Upper lobe of right lung (tissue), 1 donor: ENCODE measurements around the gene ADGRL1. TPM values are rescaled to one million over a fixed set of nuclear protein-coding genes. Genes with fewer than 3 reads are reported as not detected.
A peak's percentile ranks its signal among the peaks of the same experiment; 100 is the strongest.

ENCODE experiments used
- ATAC-seq: fragments of 200-7000 bp; cut with Tn5 transposase; one replicate; pipeline ENCODE4 v1.9.1; 2020; ENCODE audit warnings: mild to moderate bottlenecking, moderate library complexity
- DNase-seq: peaks from one replicate; pipeline ENCODE4 v3.0.0-alpha.2; 2020
- H3K27ac ChIP-seq: fragments of 200-600 bp; one replicate; pipeline ENCODE4 v1.8.0; 2022
- H3K27me3 ChIP-seq: fragments of 200-600 bp; one replicate; pipeline ENCODE4 v1.8.0; 2022; ENCODE audit warnings: mild to moderate bottlenecking
- H3K36me3 ChIP-seq: fragments of 200-600 bp; one replicate; pipeline ENCODE4 v1.8.0; 2022
- H3K4me1 ChIP-seq: fragments of 200-600 bp; one replicate; pipeline ENCODE4 v1.8.0; 2022
- H3K4me3 ChIP-seq: fragments of 200-600 bp; one replicate; pipeline ENCODE4 v1.8.0; 2022; ENCODE audit warnings: mild to moderate bottlenecking
- H3K9me3 ChIP-seq: fragments of 200-600 bp; one replicate; pipeline ENCODE4 v1.8.0; 2022
- CTCF ChIP-seq: fragments of 200-600 bp; IDR thresholded peaks from one replicate; pipeline ENCODE4 v1.8.0; 2022; ENCODE audit warnings: antibody characterized with exemption
- intact Hi-C: fragments of 100-400 bp; cut with DNase I; formaldehyde crosslinking; loops from one replicate; pipeline ENCODE4 v1.11.0; 2022
- total RNA-seq: library from RNA; stranded (reverse); fragmentation: NEBNext Ultra II Directional; extraction: Animal tissue kit (Norgen Biotek cat#: 25700); gene quantifications from one replicate; pipeline ENCODE4 v1.2.1, GENCODE V29; 2021
- donor health status: DM: no; HTN: yes; CAD: no; lungs with severe emphysema.

The ADGRL1 gene
- total RNA-seq, 1 donor from 2014 or later = 26.3 TPM

DNA sequence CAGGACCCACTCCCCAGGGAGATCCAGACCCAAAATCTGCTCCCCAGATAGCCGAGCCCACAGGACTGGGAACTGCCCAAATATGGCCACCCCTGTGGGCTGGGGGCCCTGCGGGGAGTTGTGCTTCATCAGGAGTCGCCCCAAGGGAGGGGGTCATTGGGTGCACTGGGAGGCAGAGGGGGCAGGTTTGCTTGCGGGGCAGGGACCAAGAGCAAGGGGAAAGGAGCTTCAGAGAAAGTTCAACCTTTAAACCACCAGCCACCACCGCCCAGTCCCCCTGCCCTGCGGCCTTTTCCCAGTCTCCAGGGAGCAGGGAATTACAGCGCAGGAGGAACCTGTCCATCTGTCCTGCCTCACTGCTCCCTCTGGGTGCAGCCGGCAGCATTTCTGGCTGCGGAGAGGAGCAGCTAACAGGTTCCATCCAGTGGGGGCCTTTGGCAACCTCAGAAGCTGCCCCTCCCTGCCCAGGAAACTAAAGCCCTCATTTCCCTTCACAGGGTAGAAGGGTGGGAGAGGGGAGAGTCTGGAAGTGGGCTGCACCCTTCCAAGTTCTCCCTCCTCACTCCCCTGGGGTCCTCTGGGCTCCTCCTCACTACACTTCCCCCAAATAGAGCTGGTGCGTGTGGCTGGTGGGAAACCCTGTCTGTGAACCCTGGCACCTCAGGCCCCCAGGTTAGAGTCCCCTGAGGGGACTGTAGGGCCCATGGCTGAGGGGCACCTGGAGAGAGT is 55.8 kb downstream of the ADGRL1 start:
- H3K9me3 ChIP-seq = no peaks in the 10 kb centered on the region
- peaks cover 6% of the 10 kb centered on the region for H3K36me3 ChIP-seq
- peak overlapping the region; percentile 75 for H3K27ac ChIP-seq
- DNase-seq (no peak), ATAC-seq (no peak)
- no peaks in the 10 kb centered on the region for H3K27me3 ChIP-seq
- intact Hi-C loops = loop anchor here (10.0 kb wide), 1 partner anchor 195 kb away; no protein-coding TSS in a partner anchor
- TF ChIP-seq CTCF = no peak
- peaks cover 31% of the 10 kb centered on the region for H3K4me1 ChIP-seq
- peak overlapping the region; percentile 31 for H3K4me3 ChIP-seq

DNA sequence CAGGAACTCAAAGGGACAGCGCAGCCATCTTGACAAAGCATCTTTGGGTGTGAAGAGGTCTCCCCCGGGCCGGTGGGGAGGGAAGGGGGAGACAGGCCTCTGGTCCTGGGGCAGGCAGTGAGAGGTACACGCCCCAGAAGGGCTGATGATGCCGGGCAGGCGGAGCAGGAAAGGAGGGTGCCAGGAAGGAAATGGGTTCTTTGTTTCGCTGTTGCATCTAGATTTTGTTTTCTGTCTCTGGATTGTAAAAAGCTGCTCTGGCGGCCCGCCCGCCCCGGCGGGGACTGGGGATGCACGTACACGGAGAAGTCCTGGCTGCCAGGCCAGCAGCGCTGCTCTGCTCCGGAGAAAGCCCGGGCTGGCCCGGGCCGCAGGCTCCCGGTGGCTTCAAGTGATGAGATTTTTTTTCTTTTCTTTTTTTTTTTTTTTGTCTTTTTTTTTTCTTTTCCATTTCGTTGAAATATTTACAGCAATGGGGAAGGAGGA is 56.4 kb downstream of the ADGRL1 start:
- peaks cover 6% of the 10 kb centered on the region for H3K36me3 ChIP-seq
- H3K27me3 ChIP-seq = no peaks in the 10 kb centered on the region
- H3K9me3 ChIP-seq = no peaks in the 10 kb centered on the region
- TF ChIP-seq CTCF = no peak
- peak overlapping the region; percentile 75 for H3K27ac ChIP-seq
- DNase-seq = no peak
- peak overlapping the region; percentile 31 for H3K4me3 ChIP-seq
- peak; percentile 49 for ATAC-seq
- intact Hi-C loops = no loop called here
- peaks cover 31% of the 10 kb centered on the region for H3K4me1 ChIP-seq

DNA sequence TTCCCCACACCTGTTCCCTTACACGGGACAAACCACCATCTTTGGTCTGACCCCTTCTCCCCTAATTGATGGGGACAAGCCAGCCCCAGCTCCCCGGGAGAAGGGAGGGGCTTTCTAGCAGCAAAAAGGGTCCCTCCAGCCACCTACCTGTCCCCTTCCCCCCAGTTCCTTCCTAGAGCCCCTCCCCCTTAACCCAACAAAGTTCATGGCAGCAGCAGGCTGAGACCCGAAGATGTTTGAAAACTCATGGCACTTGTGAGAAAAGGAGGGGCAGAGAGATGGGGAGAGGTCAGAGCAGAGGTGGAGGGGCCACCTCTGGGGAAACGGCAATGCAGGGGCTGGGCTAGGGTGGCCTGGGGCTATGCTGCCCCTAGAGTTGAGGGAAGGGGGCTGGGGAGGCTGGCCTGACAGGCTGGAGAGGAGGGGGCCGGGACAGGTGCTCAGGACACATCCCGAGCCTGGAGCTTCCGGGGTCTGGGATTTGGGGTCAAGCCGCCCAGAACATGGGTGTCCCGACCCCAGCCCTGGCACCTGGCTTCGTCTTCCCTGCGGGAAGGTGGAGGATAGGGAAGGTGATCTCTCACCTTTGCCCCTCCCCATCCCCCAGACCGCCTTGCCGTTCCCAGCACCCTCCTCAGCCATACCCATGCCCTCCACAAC is 57.1 kb downstream of the ADGRL1 start:
- H3K4me3 ChIP-seq = peak overlapping the region; percentile 31
- peak overlapping the region; percentile 75 for H3K27ac ChIP-seq
- no peaks in the 10 kb centered on the region for H3K9me3 ChIP-seq
- H3K36me3 ChIP-seq = peaks cover 6% of the 10 kb centered on the region
- ATAC-seq (no peak), DNase-seq (no peak)
- no peak for TF ChIP-seq CTCF
- intact Hi-C loops = no loop called here
- H3K27me3 ChIP-seq = no peaks in the 10 kb centered on the region
- H3K4me1 ChIP-seq = peaks cover 31% of the 10 kb centered on the region

DNA sequence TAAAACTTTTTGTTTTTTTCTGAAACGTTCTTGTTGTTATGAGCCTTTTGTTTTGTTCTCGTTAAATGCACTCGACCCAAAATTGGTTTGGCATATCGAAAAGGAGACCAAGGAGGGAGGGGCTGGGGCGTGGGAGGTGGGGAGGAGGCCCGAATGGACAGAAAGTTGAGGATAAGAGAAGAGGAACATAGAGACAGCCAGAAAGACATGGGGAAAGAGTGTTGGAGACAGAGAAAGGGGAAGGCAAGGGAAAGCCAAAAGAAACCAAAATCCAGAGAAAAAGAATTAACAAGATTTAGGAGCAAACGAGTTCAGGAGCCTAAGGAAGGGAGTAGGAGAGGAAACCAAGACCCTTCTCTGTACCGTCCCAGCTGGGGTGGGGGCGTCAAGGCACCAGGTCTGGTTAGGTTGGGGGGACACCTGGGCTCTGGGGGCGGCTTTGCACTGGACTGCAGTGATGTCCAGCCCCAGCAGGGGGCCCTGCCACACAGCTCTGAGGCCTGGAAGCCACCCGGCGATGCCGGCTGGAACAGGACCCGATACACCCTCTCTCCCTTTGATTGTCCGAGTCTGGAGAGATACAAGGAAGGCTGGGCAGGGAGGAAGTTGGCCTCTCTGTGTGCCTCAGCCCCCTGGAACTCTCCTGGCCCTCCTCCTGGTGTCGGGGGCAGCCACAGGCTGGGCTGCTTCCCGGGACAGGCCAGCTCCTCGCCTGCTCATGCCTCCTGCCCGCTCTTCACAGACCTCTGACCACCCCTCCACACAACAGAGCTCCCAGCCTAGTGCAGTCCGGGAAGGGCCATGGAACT is 58.0 kb downstream of the ADGRL1 start:
- no peak overlapping the region for H3K4me3 ChIP-seq
- intact Hi-C loops = no loop called here
- peak; percentile 85 for DNase-seq

More for the DNA sequence above, 58.0 kb downstream of the ADGRL1 start:
- Histone ChIP-seq H3K4me1 (peaks cover 31% of the 10 kb centered on the region), H3K27ac (peak overlapping the region; percentile 75), H3K36me3 (peaks cover 6% of the 10 kb centered on the region), H3K9me3 (no peaks in the 10 kb centered on the region), H3K27me3 (no peaks in the 10 kb centered on the region)
- ATAC-seq = peak; percentile 87
- TF ChIP-seq CTCF = peak; percentile 82
